H1 (cell line): ENCODE data around the gene MAP2K1. TPM values are rescaled to one million over a fixed set of nuclear protein-coding genes. Genes with fewer than 3 reads are reported as not detected.

Source experiments
- BRCA1 ChIP-seq: IDR thresholded peaks from 2 replicates; pipeline ENCODE4 v1.6.1; 2012; ENCODE audit warnings: low read depth, low read length, improper control_type of control experiment
- EGR1 ChIP-seq: IDR thresholded peaks from 2 replicates; pipeline ENCODE4 v1.6.1; 2011; ENCODE audit warnings: low read depth, low read length, borderline replicate concordance
- POLR2AphosphoS5 ChIP-seq: IDR thresholded peaks from 2 replicates; pipeline ENCODE4 v1.6.1; 2011; ENCODE audit warnings: low read depth, low read length
- POU5F1 ChIP-seq: IDR thresholded peaks from 2 replicates; pipeline ENCODE4 v1.6.1; 2011; ENCODE audit warnings: low read depth, mild to moderate bottlenecking, low read length, moderate library complexity
- SP2 ChIP-seq: IDR thresholded peaks from 2 replicates; pipeline ENCODE4 v1.6.1; 2012; ENCODE audit warnings: mild to moderate bottlenecking, low read length, inconsistent platforms
- YY1 ChIP-seq: IDR thresholded peaks from 2 replicates; pipeline ENCODE4 v1.6.1; 2011; ENCODE audit warnings: low read depth, mild to moderate bottlenecking, low read length
- polyA plus RNA-seq, 7 experiments: library from polyadenylated mRNA; depleted of rRNA in 3 of 7; stranded (reverse) in 5 of 7; unstranded in 2 of 7; fragments of >200 nt in 5 of 7; fragments of 200-250 nt in 2 of 7; gene quantifications; 1 replicate in 5 of 7; 2 replicates in 1 of 7; 4 replicates in 1 of 7; pipeline versions ENCODE4 v1.2.1 to v1.2.3, GENCODE V29; 2011 to 2013; ENCODE audit warnings: missing spikeins in 2 of 7, mixed read lengths in 2 of 7
- total RNA-seq: library from RNA; stranded (reverse); fragmentation: NEBNext Ultra II Directional; extraction: Animal tissue kit (Norgen Biotek cat#: 25700); gene quantifications from 2 replicates; pipeline ENCODE4 v1.2.1, GENCODE V29; 2021

The MAP2K1 gene
- total and polyA plus RNA-seq, 2 of the 8 experiments (the other 6 are each of a cell fraction or from before 2014, with no cell fraction given) = 54.7 to 78.2 TPM

- TF ChIP-seq BRCA1 = no peak
- no peak for TF ChIP-seq POLR2AphosphoS5
- TF ChIP-seq SP2 = no peak
- TF ChIP-seq POU5F1 = no peak
- no peak for TF ChIP-seq EGR1
- no peak for TF ChIP-seq YY1
- TF ChIP-seq, all 59 proteins: peak for 0
These were observed 26.9 kb downstream of the MAP2K1 start (continued) for GRCh38 chr15:66413579-66413978.
